Central memory CD8-positive, alpha-beta T cell (primary cell): Measurements from ENCODE around the gene ZC2HC1B.

Experiments used
- ATAC-seq: fragments of 150-1000 bp; cut with Tn5 transposase; replicated peaks from 2 replicates; pipeline ENCODE4 v1.10.0; 2022; ENCODE audit warnings: mild to moderate bottlenecking, moderate FRiP score, moderate number of reproducible peaks; ENCODE audit not compliant: poor library complexity, severe bottlenecking; ENCODE audit errors: extremely low read depth
- DNase-seq, 2 donors: peaks; one replicate each; pipeline ENCODE4 v3.0.0; 2021; ENCODE audit warnings: low spot score in 2 of 2
- H3K27ac Mint-ChIP-seq: one replicate; pipeline ENCODE4 v1.8.0; 2022; ENCODE audit warnings: low read depth, mild to moderate bottlenecking, moderate library complexity, mixed read lengths
- H3K27me3 Mint-ChIP-seq: one replicate; pipeline ENCODE4 v1.8.0; 2022; ENCODE audit warnings: mixed read lengths
- H3K36me3 Mint-ChIP-seq: one replicate; pipeline ENCODE4 v1.8.0; 2022; ENCODE audit warnings: mild to moderate bottlenecking, moderate library complexity, mixed read lengths; ENCODE audit not compliant: insufficient read depth
- H3K4me1 Mint-ChIP-seq: one replicate; pipeline ENCODE4 v1.8.0; 2022; ENCODE audit warnings: mixed read lengths
- H3K4me3 Mint-ChIP-seq: one replicate; pipeline ENCODE4 v1.8.0; 2022; ENCODE audit warnings: mild to moderate bottlenecking, moderate library complexity, mixed read lengths
- H3K9me3 Mint-ChIP-seq: one replicate; pipeline ENCODE4 v1.8.0; 2022; ENCODE audit warnings: mixed read lengths

The ZC2HC1B gene

DNA sequence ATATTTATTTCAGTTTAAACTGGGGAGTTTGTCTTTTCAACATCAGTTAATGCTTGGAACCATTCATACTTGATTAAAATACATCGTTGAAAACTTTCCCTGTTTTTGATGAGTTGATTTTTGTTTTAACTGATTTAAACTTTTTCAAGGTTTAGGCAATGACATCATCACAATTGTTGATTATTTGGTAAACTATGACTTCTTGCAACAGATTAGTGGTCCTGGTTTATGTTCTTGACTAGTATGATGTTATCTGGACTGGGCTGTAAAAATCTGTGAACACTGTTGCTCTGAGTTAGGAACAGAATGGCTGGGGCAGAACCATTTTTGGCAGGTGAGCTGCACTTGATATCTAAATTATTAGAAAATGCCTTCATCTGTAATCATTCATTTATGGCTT, at the start of gene ZC2HC1B:
Gene ZC2HC1B, plus strand, starts transcription at position 241 of the 400 bp plus-strand sequence. Its CDS starts 66 bp downstream, at position 307.
- Mint-ChIP-seq H3K4me1 (no peaks in the 10 kb centered on the region), H3K27me3 (no peaks in the 10 kb centered on the region), H3K9me3 (no peaks in the 10 kb centered on the region), H3K4me3 (no peak within 1 kb of the TSS), H3K36me3 (peaks cover 40% of the 10 kb centered on the region), H3K27ac (no peak within 1 kb of the TSS)
- DNase-seq (no peak), ATAC-seq (no peak)

GRCh38 chr6:143817621-143818020, 46.7 kb upstream of the ZC2HC1B start:
- ATAC-seq (no peak), DNase-seq (no peak)
- no peaks in the 10 kb centered on the region for H3K4me1 Mint-ChIP-seq
- no peak overlapping the region for H3K27ac Mint-ChIP-seq
- H3K27me3 Mint-ChIP-seq: no peaks in the 10 kb centered on the region
- no peak overlapping the region for H3K4me3 Mint-ChIP-seq
- H3K9me3 Mint-ChIP-seq: no peaks in the 10 kb centered on the region
- peaks cover 7% of the 10 kb centered on the region for H3K36me3 Mint-ChIP-seq

- Mint-ChIP-seq H3K4me1 (no peaks in the 10 kb centered on the region), H3K27ac (no peak overlapping the region)
- no peak for DNase-seq
These were observed 42.9 kb upstream of the ZC2HC1B start for GRCh38 chr6:143821359-143821758.

DNA sequence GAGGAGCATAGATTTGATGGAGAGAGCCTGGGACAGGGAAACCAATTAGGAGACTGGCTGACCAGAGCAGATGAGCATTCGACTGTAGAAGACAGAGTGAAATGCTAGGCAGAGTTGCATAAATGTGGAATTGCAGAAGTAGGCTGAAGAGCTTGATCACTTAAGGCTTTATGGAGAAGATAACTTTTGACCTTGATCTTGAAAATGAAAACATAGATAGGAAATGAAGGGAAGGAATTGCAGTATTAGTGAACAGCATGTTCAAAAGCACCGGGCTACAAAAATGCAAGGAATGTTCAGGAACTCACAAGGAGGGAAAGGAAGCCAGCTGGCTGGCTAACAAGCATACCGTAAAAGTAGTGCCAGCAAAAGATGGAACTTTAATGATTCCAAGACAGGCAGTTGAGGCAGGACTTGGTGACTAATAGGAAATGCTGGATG, 41.7 kb upstream of the ZC2HC1B start:
- Mint-ChIP-seq H3K36me3 (peaks cover 8% of the 10 kb centered on the region), H3K27ac (no peak overlapping the region), H3K9me3 (no peaks in the 10 kb centered on the region), H3K4me1 (no peaks in the 10 kb centered on the region), H3K27me3 (no peaks in the 10 kb centered on the region), H3K4me3 (no peak overlapping the region)
- no peak for ATAC-seq
- DNase-seq: no peak

More at GRCh38 chr6:143821359-143821758, 42.9 kb upstream of the ZC2HC1B start:
- ATAC-seq: no peak
- Mint-ChIP-seq H3K27me3 (no peaks in the 10 kb centered on the region), H3K9me3 (no peaks in the 10 kb centered on the region), H3K36me3 (peaks cover 13% of the 10 kb centered on the region), H3K4me3 (no peak overlapping the region)

DNA sequence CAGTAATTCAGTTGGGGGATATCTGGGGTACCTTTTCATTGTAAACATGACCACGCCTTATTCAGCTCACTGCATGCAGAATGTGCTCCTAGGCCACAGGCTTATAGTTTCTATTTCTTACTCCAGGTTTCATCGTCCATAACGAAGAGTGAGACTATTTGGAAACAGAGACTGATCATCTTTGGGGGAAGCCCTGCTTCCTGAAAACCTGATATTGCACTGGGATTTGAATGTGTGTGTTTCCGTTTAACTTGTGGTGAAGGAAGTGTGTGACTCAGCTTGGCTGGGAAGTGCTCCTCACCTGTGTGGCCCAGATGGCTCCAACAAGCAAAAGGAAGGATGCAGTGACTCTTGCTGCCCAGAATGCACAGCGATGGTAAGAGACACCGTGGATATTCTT, 40.7 kb upstream of the ZC2HC1B start:
- peaks cover 10% of the 10 kb centered on the region for H3K36me3 Mint-ChIP-seq
- no peaks in the 10 kb centered on the region for H3K9me3 Mint-ChIP-seq

GRCh38 chr6:143828572-143828971, 35.7 kb upstream of the ZC2HC1B start:
- H3K27ac Mint-ChIP-seq: no peak overlapping the region
- no peak overlapping the region for H3K4me3 Mint-ChIP-seq
- no peaks in the 10 kb centered on the region for H3K9me3 Mint-ChIP-seq
- H3K4me1 Mint-ChIP-seq: no peaks in the 10 kb centered on the region
- H3K27me3 Mint-ChIP-seq: no peaks in the 10 kb centered on the region
- H3K36me3 Mint-ChIP-seq: peaks cover 8% of the 10 kb centered on the region
- ATAC-seq (no peak), DNase-seq (no peak)

More for the DNA sequence above, 40.7 kb upstream of the ZC2HC1B start:
- Mint-ChIP-seq H3K27ac (no peak overlapping the region), H3K4me1 (no peaks in the 10 kb centered on the region), H3K27me3 (no peaks in the 10 kb centered on the region), H3K4me3 (no peak overlapping the region)
- DNase-seq (no peak), ATAC-seq (no peak)

GRCh38 chr6:143836150-143836549, 28.1 kb upstream of the ZC2HC1B start:
- Mint-ChIP-seq H3K9me3 (no peaks in the 10 kb centered on the region), H3K4me3 (no peak overlapping the region), H3K4me1 (no peaks in the 10 kb centered on the region), H3K27ac (no peak overlapping the region), H3K36me3 (peaks cover 2% of the 10 kb centered on the region), H3K27me3 (no peaks in the 10 kb centered on the region)
- ATAC-seq (no peak), DNase-seq (no peak)

- peaks cover 7% of the 10 kb centered on the region for H3K4me1 Mint-ChIP-seq
- ATAC-seq: no peak
These were observed 25.9 kb upstream of the ZC2HC1B start for GRCh38 chr6:143838395-143838794.

GRCh38 chr6:143839196-143839595, 25.1 kb upstream of the ZC2HC1B start:
- H3K27ac Mint-ChIP-seq: no peak overlapping the region
- no peaks in the 10 kb centered on the region for H3K9me3 Mint-ChIP-seq
- no peaks in the 10 kb centered on the region for H3K27me3 Mint-ChIP-seq
- peaks cover 15% of the 10 kb centered on the region for H3K4me1 Mint-ChIP-seq
- no peak overlapping the region for H3K4me3 Mint-ChIP-seq
- ATAC-seq: no peak
- DNase-seq: no peak
- peaks cover 18% of the 10 kb centered on the region for H3K36me3 Mint-ChIP-seq

More at GRCh38 chr6:143838395-143838794, 25.9 kb upstream of the ZC2HC1B start:
- H3K36me3 Mint-ChIP-seq: peaks cover 11% of the 10 kb centered on the region
- no peak overlapping the region for H3K4me3 Mint-ChIP-seq
- H3K9me3 Mint-ChIP-seq: no peaks in the 10 kb centered on the region
- no peak overlapping the region for H3K27ac Mint-ChIP-seq
- no peak for DNase-seq
- H3K27me3 Mint-ChIP-seq: no peaks in the 10 kb centered on the region

DNA sequence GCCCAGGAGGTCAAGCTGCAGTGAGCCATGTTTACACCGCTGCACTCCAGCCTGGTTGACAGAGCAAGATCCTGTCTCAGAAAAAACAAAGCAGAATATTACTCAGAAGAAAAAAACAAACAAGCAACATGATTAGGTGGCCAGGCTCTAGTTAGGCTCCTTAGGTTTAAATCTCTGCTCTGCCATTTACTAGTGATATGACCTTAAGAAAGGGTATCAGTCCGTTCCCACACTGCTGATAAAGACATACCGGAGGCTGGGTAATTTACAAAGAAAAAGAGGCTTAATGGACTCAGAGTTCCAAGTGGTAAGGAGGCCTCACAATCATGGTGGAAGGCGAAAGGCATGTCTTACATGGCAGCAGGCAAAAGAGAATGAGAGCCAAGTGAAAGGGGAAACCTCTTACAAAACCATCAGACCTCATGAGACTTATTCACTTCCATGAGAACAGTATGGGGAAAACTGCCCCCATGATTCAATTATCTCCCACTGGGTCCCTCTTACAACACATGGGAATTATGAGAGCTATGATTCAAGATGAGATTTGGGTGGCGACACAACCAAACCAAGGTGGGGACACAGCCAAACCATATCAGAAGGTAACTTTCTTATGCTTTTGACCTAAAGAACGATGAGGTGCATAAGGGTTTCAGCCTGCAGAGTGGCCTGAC, 23.5 kb upstream of the ZC2HC1B start:
- Mint-ChIP-seq H3K27me3 (no peaks in the 10 kb centered on the region), H3K9me3 (no peaks in the 10 kb centered on the region), H3K27ac (no peak overlapping the region), H3K4me1 (peaks cover 21% of the 10 kb centered on the region), H3K36me3 (peaks cover 24% of the 10 kb centered on the region), H3K4me3 (peak overlapping the region; percentile 21)
- DNase-seq (no peak), ATAC-seq (no peak)

- H3K27ac Mint-ChIP-seq: peak overlapping the region; percentile 96
- peak; percentile 57 for ATAC-seq
- H3K27me3 Mint-ChIP-seq: no peaks in the 10 kb centered on the region
- peaks cover 26% of the 10 kb centered on the region for H3K4me1 Mint-ChIP-seq
- peaks cover 39% of the 10 kb centered on the region for H3K36me3 Mint-ChIP-seq
- no peaks in the 10 kb centered on the region for H3K9me3 Mint-ChIP-seq
- peak overlapping the region; percentile 93 for H3K4me3 Mint-ChIP-seq
- DNase-seq: no peak
These were observed 21.8 kb upstream of the ZC2HC1B start for GRCh38 chr6:143842461-143842901.

GRCh38 chr6:143842902-143843676, 21.2 kb upstream of the ZC2HC1B start, which contains the start of gene LTV1:
TSS of gene LTV1 (plus strand) at chr6:143843338. CDS start at chr6:143843478, 140 bp downstream.
- ATAC-seq (peak; percentile 96), DNase-seq (peak; percentile 84)
- H3K4me3 Mint-ChIP-seq: peak within 1 kb of the TSS; percentile 93
- H3K27ac Mint-ChIP-seq: peak within 1 kb of the TSS; percentile 96
- H3K36me3 Mint-ChIP-seq: peaks cover 40% of the 10 kb centered on the region
- H3K9me3 Mint-ChIP-seq: no peaks in the 10 kb centered on the region
- peaks cover 26% of the 10 kb centered on the region for H3K4me1 Mint-ChIP-seq
- H3K27me3 Mint-ChIP-seq: no peaks in the 10 kb centered on the region

- ATAC-seq (peak; percentile 25), DNase-seq (no peak)
- Mint-ChIP-seq H3K9me3 (no peaks in the 10 kb centered on the region), H3K4me1 (peaks cover 26% of the 10 kb centered on the region), H3K36me3 (peaks cover 41% of the 10 kb centered on the region), H3K27ac (peak overlapping the region; percentile 96), H3K27me3 (no peaks in the 10 kb centered on the region), H3K4me3 (peak overlapping the region; percentile 93)
These were observed 20.6 kb upstream of the ZC2HC1B start for GRCh38 chr6:143843677-143843999.
